Astrocyte (in vitro differentiated cells and primary cell): ENCODE results near the gene DLGAP4.

Experiments
- CTCF ChIP-seq: IDR thresholded peaks from 2 replicates; pipeline ENCODE4 v1.5.1; 2011; ENCODE audit warnings: low read depth, mild to moderate bottlenecking, inconsistent platforms, low read length, moderate library complexity; ENCODE audit not compliant: insufficient read depth
- EZH2 ChIP-seq: IDR thresholded peaks from 2 replicates; pipeline ENCODE4 v1.6.1; 2012; ENCODE audit warnings: mild to moderate bottlenecking, low read length, inconsistent platforms; ENCODE audit not compliant: insufficient read depth

GRCh38 chr20:36493051-36493800 is 187.1 kb downstream of the DLGAP4 start:
- no peak for TF ChIP-seq CTCF
- no peak for TF ChIP-seq EZH2
